Raji (cell line): ENCODE data around the gene TESPA1.

Experiments used
- POLR2A ChIP-seq: IDR thresholded peaks from 2 replicates; pipeline ENCODE4 v1.6.1; 2011; ENCODE audit warnings: low read depth, low read length, control low read depth; ENCODE audit not compliant: insufficient read depth

The TESPA1 gene

GRCh38 chr12:54991161-54991990 lies 6.8 kb upstream of the TESPA1 start:
- peak; percentile 42; the same call in 1 of the 2 replicates for TF ChIP-seq POLR2A

GRCh38 chr12:54989829-54990228 lies 5.3 kb upstream of the TESPA1 start:
- no peak for TF ChIP-seq POLR2A

GRCh38 chr12:54988402-54989054 lies 4.0 kb upstream of the TESPA1 start:
- peak; percentile 36; the same call in 1 of the 2 replicates for TF ChIP-seq POLR2A

- TF ChIP-seq POLR2A, result no peak
Measured at GRCh38 chr12:54987611-54988231, 3.2 kb upstream of the TESPA1 start.

GRCh38 chr12:54983536-54984101 lies 943 bp downstream of the TESPA1 start:
- no peak for TF ChIP-seq POLR2A

- no peak for TF ChIP-seq POLR2A
Measured at GRCh38 chr12:54981796-54982195, 2.8 kb downstream of the TESPA1 start.

GRCh38 chr12:54980341-54980740 lies 4.2 kb downstream of the TESPA1 start:
- no peak for TF ChIP-seq POLR2A

- no peak for TF ChIP-seq POLR2A
Measured at GRCh38 chr12:54977857-54978256, 6.7 kb downstream of the TESPA1 start.

- TF ChIP-seq POLR2A, result no peak
Measured at GRCh38 chr12:54977155-54977554, 7.4 kb downstream of the TESPA1 start.

- TF ChIP-seq POLR2A, result no peak
Measured at GRCh38 chr12:54975875-54976274, 8.7 kb downstream of the TESPA1 start.

GRCh38 chr12:54975272-54975671 lies 9.3 kb downstream of the TESPA1 start:
- no peak for TF ChIP-seq POLR2A

- no peak for TF ChIP-seq POLR2A
Measured at GRCh38 chr12:54974279-54974678, 10.3 kb downstream of the TESPA1 start.

- no peak for TF ChIP-seq POLR2A
Measured at GRCh38 chr12:54973556-54973955, 11.0 kb downstream of the TESPA1 start.

GRCh38 chr12:54970741-54971140 lies 13.8 kb downstream of the TESPA1 start:
- no peak for TF ChIP-seq POLR2A

- no peak for TF ChIP-seq POLR2A
Measured at GRCh38 chr12:54968181-54968730, 16.3 kb downstream of the TESPA1 start.

- TF ChIP-seq POLR2A, result no peak
Measured at GRCh38 chr12:54967461-54967860, 17.1 kb downstream of the TESPA1 start.

GRCh38 chr12:54961190-54961589 lies 23.4 kb downstream of the TESPA1 start:
- TF ChIP-seq POLR2A, result no peak
